DOHH2 (cell line): Measurements from ENCODE around the gene KCNQ1.
A peak's percentile ranks its signal among the peaks of the same experiment; 100 is the strongest.

Experiments
- H3F3A ChIP-seq: fragments of 200-600 bp; sonication (generic), shearing (Covaris generic); 2 replicates; pipeline ENCODE4 v1.6.0; 2016; ENCODE audit warnings: antibody characterized with exemption, mild to moderate bottlenecking; ENCODE audit not compliant: control insufficient read depth, insufficient read depth
- H3K27ac ChIP-seq: fragments of 200-600 bp; sonication (generic); 2 replicates; pipeline ENCODE4 v1.5.1; 2014; ENCODE audit warnings: low read depth, mild to moderate bottlenecking, low read length, moderate library complexity
- H3K27me3 ChIP-seq: fragments of 200-600 bp; sonication (generic); 2 replicates; pipeline ENCODE4 v1.6.1; 2014; ENCODE audit warnings: mild to moderate bottlenecking, low read length, mixed read lengths; ENCODE audit not compliant: control insufficient read depth
- H3K36me3 ChIP-seq: fragments of 200-600 bp; sonication (generic); 2 replicates; pipeline ENCODE4 v1.6.1; 2014; ENCODE audit warnings: mild to moderate bottlenecking, low read length, moderate library complexity, mixed read lengths; ENCODE audit not compliant: control insufficient read depth
- H3K4me1 ChIP-seq: fragments of 200-600 bp; sonication (generic); 2 replicates; pipeline ENCODE4 v1.6.1; 2014; ENCODE audit warnings: mild to moderate bottlenecking, low read length, mixed read lengths; ENCODE audit not compliant: control insufficient read depth
- H3K4me2 ChIP-seq: fragments of 200-600 bp; sonication (generic); 2 replicates; pipeline ENCODE4 v1.6.0; 2014; ENCODE audit warnings: mild to moderate bottlenecking, low read length, moderate library complexity
- H3K4me3 ChIP-seq: fragments of 200-600 bp; sonication (generic); 2 replicates; pipeline ENCODE4 v1.5.1; 2014; ENCODE audit warnings: mild to moderate bottlenecking, low read length, mixed read lengths
- H3K79me2 ChIP-seq: fragments of 200-600 bp; sonication (generic); 2 replicates; pipeline ENCODE4 v1.6.1; 2014; ENCODE audit warnings: mild to moderate bottlenecking, low read length, mixed read lengths; ENCODE audit not compliant: control insufficient read depth
- H3K9me2 ChIP-seq: fragments of 200-600 bp; sonication (generic); replicated peaks from 2 replicates; pipeline ENCODE4 v1.6.1; 2014; ENCODE audit warnings: mild to moderate bottlenecking, low read length, mixed read lengths; ENCODE audit not compliant: control insufficient read depth
- H3K9me3 ChIP-seq: fragments of 200-600 bp; sonication (generic); 2 replicates; pipeline ENCODE4 v1.6.1; 2014; ENCODE audit warnings: antibody characterized with exemption, low read length, mixed read lengths; ENCODE audit not compliant: control insufficient read depth, insufficient read depth
- H4K20me1 ChIP-seq: fragments of 200-600 bp; sonication (generic); 2 replicates; pipeline ENCODE4 v1.6.0; 2014; ENCODE audit warnings: low read depth, mild to moderate bottlenecking, antibody characterized with exemption, low read length, moderate library complexity; ENCODE audit not compliant: control insufficient read depth, insufficient read depth
- EZH2phosphoT487 ChIP-seq: fragments of 200-600 bp; sonication (generic); IDR thresholded peaks from 2 replicates; pipeline ENCODE4 v1.6.1; 2017; ENCODE audit warnings: borderline replicate concordance, mild to moderate bottlenecking, antibody characterized with exemption, low read length, moderate library complexity, mixed read lengths
- TF ChIP-seq, protein P1 (sequence below): fragments of 200-600 bp; sonication (generic); IDR thresholded peaks from one replicate; pipeline ENCODE4 v1.5.1; 2014; ENCODE audit warnings: antibody characterized with exemption, mild to moderate bottlenecking, low read depth, low read length; ENCODE audit not compliant: poor library complexity, severe bottlenecking

Gene KCNQ1

DNA sequence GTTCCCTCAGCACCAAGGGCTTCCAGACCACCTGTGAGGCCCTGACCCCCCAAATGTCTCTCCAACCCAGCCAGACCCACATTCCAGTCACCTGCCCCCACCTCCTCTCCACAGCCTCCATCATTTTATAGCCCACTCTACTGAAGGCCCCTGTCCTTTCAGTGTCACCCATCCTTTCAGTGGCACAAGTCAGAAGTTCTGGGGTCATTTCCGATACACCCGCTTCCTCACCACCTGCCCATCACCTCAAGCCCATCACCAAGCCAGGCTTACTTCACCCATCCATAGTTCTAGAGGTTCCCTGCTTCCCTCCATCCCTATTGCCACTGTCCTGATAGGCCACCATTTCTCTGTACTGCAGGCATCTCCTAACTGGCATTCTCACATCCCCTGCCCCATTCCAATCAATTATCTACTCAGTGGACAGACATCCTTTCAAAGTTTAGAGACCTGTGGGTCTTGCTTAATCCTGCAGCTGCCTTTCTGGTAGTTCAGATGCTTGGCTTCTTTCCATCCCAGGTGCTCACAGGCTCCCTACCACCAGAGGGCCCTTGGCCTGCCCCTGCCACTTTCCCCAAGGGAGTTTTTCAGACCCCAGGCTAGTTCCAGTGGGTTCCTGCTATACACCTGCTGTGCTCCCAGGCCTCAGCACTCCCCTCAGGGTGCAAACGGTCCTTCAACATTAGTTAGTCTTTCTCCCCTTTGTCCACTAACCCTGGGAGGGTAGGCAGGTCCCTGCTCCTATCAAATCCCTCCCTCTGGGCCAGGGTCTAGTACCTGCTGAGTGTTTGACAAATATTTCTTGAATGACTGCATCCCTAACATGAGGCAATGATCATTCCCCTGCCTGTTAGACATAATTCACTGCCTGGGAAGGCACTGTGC, 247.4 kb downstream of the KCNQ1 start:
- H3K9me2 ChIP-seq = no peaks in the 10 kb centered on the region
- H3F3A ChIP-seq = no peaks in the 10 kb centered on the region
- H3K4me3 ChIP-seq = no peak overlapping the region
- H3K36me3 ChIP-seq = no peaks in the 10 kb centered on the region; the same call in 1 of the 2 replicates
- H4K20me1 ChIP-seq = peaks cover 5% of the 10 kb centered on the region; the same call in 1 of the 2 replicates
- TF ChIP-seq, protein P1, sequence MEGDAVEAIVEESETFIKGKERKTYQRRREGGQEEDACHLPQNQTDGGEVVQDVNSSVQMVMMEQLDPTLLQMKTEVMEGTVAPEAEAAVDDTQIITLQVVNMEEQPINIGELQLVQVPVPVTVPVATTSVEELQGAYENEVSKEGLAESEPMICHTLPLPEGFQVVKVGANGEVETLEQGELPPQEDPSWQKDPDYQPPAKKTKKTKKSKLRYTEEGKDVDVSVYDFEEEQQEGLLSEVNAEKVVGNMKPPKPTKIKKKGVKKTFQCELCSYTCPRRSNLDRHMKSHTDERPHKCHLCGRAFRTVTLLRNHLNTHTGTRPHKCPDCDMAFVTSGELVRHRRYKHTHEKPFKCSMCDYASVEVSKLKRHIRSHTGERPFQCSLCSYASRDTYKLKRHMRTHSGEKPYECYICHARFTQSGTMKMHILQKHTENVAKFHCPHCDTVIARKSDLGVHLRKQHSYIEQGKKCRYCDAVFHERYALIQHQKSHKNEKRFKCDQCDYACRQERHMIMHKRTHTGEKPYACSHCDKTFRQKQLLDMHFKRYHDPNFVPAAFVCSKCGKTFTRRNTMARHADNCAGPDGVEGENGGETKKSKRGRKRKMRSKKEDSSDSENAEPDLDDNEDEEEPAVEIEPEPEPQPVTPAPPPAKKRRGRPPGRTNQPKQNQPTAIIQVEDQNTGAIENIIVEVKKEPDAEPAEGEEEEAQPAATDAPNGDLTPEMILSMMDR = peak; percentile 40
- no peak for TF ChIP-seq EZH2phosphoT487
- H3K27ac ChIP-seq = no peak overlapping the region
- no peaks in the 10 kb centered on the region for H3K9me3 ChIP-seq
- no peaks in the 10 kb centered on the region for H3K27me3 ChIP-seq
- peaks cover 42% of the 10 kb centered on the region for H3K4me1 ChIP-seq
- H3K4me2 ChIP-seq = no peak overlapping the region
- peaks cover 68% of the 10 kb centered on the region for H3K79me2 ChIP-seq

DNA sequence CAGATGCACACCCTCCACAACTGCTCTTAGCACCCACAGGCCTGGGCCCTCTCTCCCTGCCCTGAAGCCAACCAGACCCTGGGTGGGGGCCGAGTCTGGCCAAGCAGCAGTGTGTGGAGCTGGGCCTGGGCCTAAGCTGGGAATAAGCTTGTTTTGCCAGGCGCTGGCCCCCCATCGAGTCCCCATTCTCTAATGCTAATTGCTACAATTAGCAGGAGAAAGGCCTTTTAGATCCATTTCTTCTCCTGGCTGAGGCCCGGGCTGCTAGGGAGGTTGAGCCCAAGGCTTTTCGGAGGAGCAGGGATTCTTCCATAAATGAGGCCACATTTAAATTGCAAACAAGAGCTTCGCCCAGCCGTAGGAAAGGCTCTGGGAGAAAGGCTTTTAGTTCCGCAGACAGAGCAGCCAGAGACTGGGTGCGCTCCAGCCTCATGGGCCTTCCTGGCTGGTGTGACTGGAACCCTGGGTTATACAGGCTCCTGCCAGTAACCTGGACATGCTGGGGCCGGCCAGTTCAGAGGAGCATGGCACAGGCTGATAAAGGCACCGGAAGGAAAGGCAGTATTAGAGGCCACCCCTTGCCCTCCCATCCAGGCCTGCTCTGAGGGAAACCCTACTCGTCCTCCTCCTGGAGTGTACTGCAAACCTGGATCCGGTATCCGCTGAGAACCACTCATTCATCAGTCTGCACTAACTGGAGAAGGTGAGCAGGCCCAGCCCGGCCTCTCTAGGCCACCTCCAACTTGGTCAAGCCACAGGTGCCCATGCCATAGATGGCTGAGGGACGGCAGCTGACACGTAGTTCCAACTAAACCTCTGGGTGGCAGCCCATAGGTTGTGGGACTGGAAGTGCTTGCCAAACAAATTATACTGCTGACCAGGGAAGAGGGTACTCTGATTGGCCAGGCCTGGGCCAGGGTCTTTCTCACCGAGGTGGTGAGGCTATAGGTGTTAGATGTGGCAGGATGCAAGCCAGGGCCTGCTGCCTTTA, 248.8 kb downstream of the KCNQ1 start:
- H3K9me3 ChIP-seq = no peaks in the 10 kb centered on the region
- H3K4me2 ChIP-seq = no peak overlapping the region
- TF ChIP-seq EZH2phosphoT487 = no peak
- TF ChIP-seq, protein P1 = no peak
- no peaks in the 10 kb centered on the region for H3F3A ChIP-seq
- peaks cover 5% of the 10 kb centered on the region; the same call in 1 of the 2 replicates for H4K20me1 ChIP-seq
- H3K79me2 ChIP-seq = peaks cover 79% of the 10 kb centered on the region
- no peak overlapping the region for H3K4me3 ChIP-seq
- H3K27ac ChIP-seq = no peak overlapping the region
- H3K36me3 ChIP-seq = no peaks in the 10 kb centered on the region; the same call in 1 of the 2 replicates
- no peaks in the 10 kb centered on the region for H3K27me3 ChIP-seq
- no peaks in the 10 kb centered on the region for H3K9me2 ChIP-seq
- H3K4me1 ChIP-seq = peaks cover 51% of the 10 kb centered on the region

DNA sequence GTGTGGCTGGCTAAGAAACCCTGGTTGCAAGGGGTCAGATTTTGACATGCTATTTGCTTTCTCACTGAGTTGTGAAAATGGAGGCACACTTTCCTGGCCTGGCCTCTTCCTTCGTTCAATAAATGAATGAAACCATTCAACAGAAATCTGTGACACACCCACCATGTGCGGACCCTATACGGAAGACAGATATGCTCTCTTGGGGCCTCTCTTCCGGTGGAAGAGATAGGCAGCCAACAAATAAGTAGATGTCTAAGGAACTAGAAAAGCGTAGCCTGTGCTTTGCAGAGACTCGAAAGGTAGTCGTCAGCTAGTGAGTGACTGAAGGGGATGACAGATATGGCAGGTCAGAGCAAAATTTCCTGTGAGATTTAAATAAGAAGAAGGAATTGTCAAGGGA, 249.7 kb downstream of the KCNQ1 start:
- H3K4me1 ChIP-seq = peaks cover 48% of the 10 kb centered on the region
- H4K20me1 ChIP-seq = peaks cover 7% of the 10 kb centered on the region; the same call in 1 of the 2 replicates
- no peak overlapping the region for H3K4me3 ChIP-seq
- no peaks in the 10 kb centered on the region; the same call in 1 of the 2 replicates for H3K36me3 ChIP-seq
- no peak overlapping the region for H3K27ac ChIP-seq
- no peak for TF ChIP-seq EZH2phosphoT487
- TF ChIP-seq, protein P1 = no peak
- H3K79me2 ChIP-seq = peaks cover 87% of the 10 kb centered on the region
- H3F3A ChIP-seq = no peaks in the 10 kb centered on the region
- H3K9me3 ChIP-seq = no peaks in the 10 kb centered on the region
- 0 out of 2 replicates have a peak overlapping the region, but pooled peaks have one; percentile 15 for H3K4me2 ChIP-seq
- no peaks in the 10 kb centered on the region for H3K27me3 ChIP-seq
- no peaks in the 10 kb centered on the region for H3K9me2 ChIP-seq
